Measurements from ENCODE around the gene NACA2. TPM values are rescaled to one million over a fixed set of nuclear protein-coding genes. Genes with fewer than 3 reads are reported as not detected.

NACA2 gene
- total and polyA plus RNA-seq, 2 of the 13 experiments (the other 11 are each of a cell fraction or from before 2014, with no cell fraction given) = 0.21 TPM; not detected in 1

GRCh38 chr17:61574542-61575351 lies 16.3 kb downstream of the NACA2 start:
- Histone ChIP-seq H3K4me3 (replicated peaks in 1 of 3; ENCODE audit: insufficient read depth in 1 of 3, low read depth in 2 of 3, low read length in 3 of 3) (no peak overlapping the region), H3K27ac (ENCODE audit: extremely low read length, insufficient read depth, low read length) (no peak overlapping the region), H3K27me3 (ENCODE audit: control insufficient read depth in 1 of 2, insufficient read depth in 2 of 2, low read length in 2 of 2) (no peaks in the 10 kb centered on the region), H4K20me1 (ENCODE audit: insufficient read depth, low read length) (no peaks in the 10 kb centered on the region), H3K4me1 (ENCODE audit: insufficient read depth, low read length) (peaks cover 19% of the 10 kb centered on the region), H3K9me3 (ENCODE audit: low read length) (peaks cover 12% of the 10 kb centered on the region; the same call in 1 of the 2 replicates), H3K9ac (ENCODE audit: insufficient read depth, low read depth, low read length) (no peak overlapping the region), H2AFZ (ENCODE audit: low read length) (no peak overlapping the region), H3K4me2 (ENCODE audit: low read depth, low read length) (peak overlapping the region; percentile 37), H3K36me3 (replicated peaks in 1 of 2; ENCODE audit: control insufficient read depth in 1 of 2, insufficient read depth in 2 of 2, low read length in 2 of 2) (no peaks in the 10 kb centered on the region), H3K79me2 (ENCODE audit: insufficient read depth, low read length) (no peaks in the 10 kb centered on the region)
- intact Hi-C loops (cut with micrococcal nuclease; ENCODE audit: unreplicated experiment) (loop anchor here (1.0 kb wide), 1 partner anchor 162 kb away; no protein-coding TSS in a partner anchor), in situ Hi-C loops (cut with HindIII; ENCODE audit: extremely low pct_ligation_motif_present, low pct_unique_long_range_greater_than_20kb) (loop anchor here (10.0 kb wide), 1 partner anchor 600 kb away; no protein-coding TSS in a partner anchor)
- WGBS (ENCODE audit: low lambda C conversion rate) = 14% methylated on average over 9 of the region's 9 CpGs
- no TSS peak for BruUV-seq (replicated peaks)
- ATAC-seq (peak; percentile 99), FAIRE-seq (peak; percentile 50), DNase-seq (ENCODE audit: low spot score) (peak; percentile 80)
- ChIA-PET POLR2A (interaction anchor here (1.2 kb wide), 1 partner anchor 162 kb away, joined by 5 read pairs; no protein-coding TSS in a partner anchor), CTCF (ENCODE audit: low intra/inter-chr PET ratio, low total read pairs) (interaction anchor here (1.1 to 2.7 kb wide), 4 partner anchors 23 to 162 kb away, joined by 5 to 18 read pairs (median 12); no protein-coding TSS in a partner anchor)
- TF ChIP-seq HNF1B (CRISPR knock-in tag; IDR thresholded peaks at IDR 0.05) (peak; percentile 58; the same call in 1 of the 2 replicates), ZNF207 (IDR thresholded peaks at IDR 0.05; ENCODE audit: borderline replicate concordance) (no peak), ZFYVE20 (CRISPR knock-in tag; IDR thresholded peaks at IDR 0.05; ENCODE audit: borderline replicate concordance, low read depth) (no peak), FOSL2 (CRISPR knock-in tag; IDR thresholded peaks at IDR 0.05) (peak; percentile 24; the same call in 1 of the 2 replicates), PAXIP1 (CRISPR knock-in tag; conservative IDR thresholded peaks at IDR 0.05) (no peak), TEAD2 (CRISPR knock-in tag; IDR thresholded peaks at IDR 0.05) (no peak), ZNF274 (CRISPR knock-in tag; IDR thresholded peaks at IDR 0.05) (no peak), NBN (conservative IDR thresholded peaks at IDR 0.05) (no peak), ZNF383 (CRISPR knock-in tag; IDR thresholded peaks at IDR 0.05; ENCODE audit: borderline replicate concordance) (no peak), IKZF5 (CRISPR knock-in tag; IDR thresholded peaks at IDR 0.05) (no peak), CBX1 (IDR thresholded peaks at IDR 0.05; ENCODE audit: low read depth) (no peak), HINFP (CRISPR knock-in tag; IDR thresholded peaks at IDR 0.05; ENCODE audit: low read depth) (no peak)
- TF ChIP-seq, protein P1, sequence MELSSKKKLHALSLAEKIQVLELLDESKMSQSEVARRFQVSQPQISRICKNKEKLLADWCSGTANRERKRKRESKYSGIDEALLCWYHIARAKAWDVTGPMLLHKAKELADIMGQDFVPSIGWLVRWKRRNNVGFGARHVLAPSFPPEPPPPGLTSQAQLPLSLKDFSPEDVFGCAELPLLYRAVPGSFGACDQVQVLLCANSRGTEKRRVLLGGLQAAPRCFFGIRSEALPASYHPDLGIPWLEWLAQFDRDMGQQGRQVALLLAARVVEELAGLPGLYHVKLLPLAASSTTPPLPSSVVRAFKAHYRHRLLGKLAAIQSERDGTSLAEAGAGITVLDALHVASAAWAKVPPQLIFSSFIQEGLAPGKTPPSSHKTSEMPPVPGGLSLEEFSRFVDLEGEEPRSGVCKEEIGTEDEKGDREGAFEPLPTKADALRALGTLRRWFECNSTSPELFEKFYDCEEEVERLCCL (CRISPR knock-in tag; IDR thresholded peaks at IDR 0.05; ENCODE audit: borderline replicate concordance) = no peak

All from HepG2 (cell line).